ENCODE measurements around the gene GLRX2.

The GLRX2 gene

GRCh38 chr1:193062698-193063463, 42.3 kb downstream of the GLRX2 start:
- no peak for DNase-seq

GRCh38 chr1:193060938-193061337, 44.3 kb downstream of the GLRX2 start:
- DNase-seq, result peak; percentile 13

- no peak for DNase-seq
Observed at GRCh38 chr1:193060406-193060805, 44.8 kb downstream of the GLRX2 start.

GRCh38 chr1:193060115-193060403, 45.2 kb downstream of the GLRX2 start:
- no peak for DNase-seq

GRCh38 chr1:193059282-193060114, 45.7 kb downstream of the GLRX2 start, which contains the start of the genes RO60 and UCHL5:
Gene RO60 (plus strand): TSS chr1:193059612. CDS start chr1:193069055, 9,443 bp downstream.
Gene UCHL5 (minus strand): TSS chr1:193059360. CDS start chr1:193059260, 100 bp downstream.
- peak; percentile 99 for DNase-seq

GRCh38 chr1:193058529-193059281, 46.5 kb downstream of the GLRX2 start:
- DNase-seq, result peak; percentile 47

GRCh38 chr1:193054169-193054675, 51.0 kb downstream of the GLRX2 start:
- no peak for DNase-seq

- DNase-seq, result peak; percentile 1
Observed at GRCh38 chr1:193048913-193049312, 56.3 kb downstream of the GLRX2 start.

Measured in fibroblast of skin of right biceps (primary cell).